Right lobe of liver (tissue), 4 donors: ENCODE measurements around the gene DNAJC11.

ENCODE experiments used
- CTCF ChIP-seq, 4 donors: fragments of 200-600 bp in 3 of 4; fragments of 450-650 bp in 1 of 4; IDR thresholded peaks; one replicate each; pipeline versions ENCODE4 v1.5.1 to v1.8.0; 2016 to 2022; ENCODE audit warnings: antibody characterized with exemption in 4 of 4, mild to moderate bottlenecking in 2 of 4
- POLR2A ChIP-seq: fragments of 450-650 bp; IDR thresholded peaks from one replicate; pipeline ENCODE4 v1.6.1; 2017; ENCODE audit warnings: antibody characterized with exemption, mild to moderate bottlenecking
- donor health status: DM: no; HTN: no; CAD: no.
- donor health status: DM: no; HTN: no; CAD: no.
- donor health status: DM: no; HTN: yes; CAD: no.

GRCh38 chr1:6630027-6630426, 71.6 kb downstream of the DNAJC11 start:
- TF ChIP-seq CTCF (IDR thresholded peaks at IDR 0.05) (no peak), POLR2A (no peak)
